Body of pancreas (tissue), 4 donors: ENCODE measurements around the gene L1CAM. TPM values are rescaled to one million over a fixed set of nuclear protein-coding genes. Genes with fewer than 3 reads are reported as not detected.

Source experiments
- ATAC-seq: fragments of 150-250 bp; one replicate; pipeline ENCODE4 v1.9.1; 2016
- DNase-seq, 4 donors: peaks; one replicate each; pipeline ENCODE4 v3.0.0-alpha.2; 2019
- H3K27ac ChIP-seq, 4 donors: fragments of 200-600 bp; sonication (generic); 1 replicate in 3 of 4; 2 replicates in 1 of 4; pipeline versions ENCODE4 v1.5.1 to v1.6.1; 2016 to 2019; ENCODE audit warnings: mild to moderate bottlenecking in 1 of 4, mixed read lengths in 1 of 4, moderate library complexity in 1 of 4
- H3K27me3 ChIP-seq, 2 donors: fragments of 200-600 bp; sonication (generic); one replicate each; pipeline ENCODE4 v1.6.0; 2016; ENCODE audit warnings: mild to moderate bottlenecking in 1 of 2
- H3K36me3 ChIP-seq, 2 donors: fragments of 200-600 bp; sonication (generic); replicated peaks in 1 of 2; 2 replicates each; pipeline ENCODE4 v1.5.1; 2016; ENCODE audit warnings: low read depth in 2 of 2; ENCODE audit not compliant: insufficient read depth in 1 of 2
- H3K4me1 ChIP-seq: fragments of 200-600 bp; sonication (generic); one replicate; pipeline ENCODE4 v1.6.0; 2016
- H3K4me3 ChIP-seq, 2 donors: fragments of 200-600 bp; sonication (generic); 1 replicate in 1 of 2; 2 replicates in 1 of 2; pipeline ENCODE4 v1.5.1; 2016 to 2019
- H3K9me3 ChIP-seq, 3 donors: fragments of 200-600 bp; sonication (generic); 1 replicate in 2 of 3; 2 replicates in 1 of 3; pipeline ENCODE4 v1.5.1; 2016
- POLR2A ChIP-seq, 3 donors: fragments of 450-650 bp; IDR thresholded peaks; one replicate each; pipeline ENCODE4 v1.6.1; 2016; ENCODE audit warnings: antibody characterized with exemption in 3 of 3, mild to moderate bottlenecking in 2 of 3
- WGBS, 2 donors: methylation state at CpG; one replicate each; pipeline ENCODE4 v1.1.5; 2017; 5-methylcytosine and 5-hydroxymethylcytosine counted together
- intact Hi-C: fragments of 100-400 bp; cut with DNase I; formaldehyde crosslinking; loops from one replicate; pipeline ENCODE4 v1.15.1; 2023
- total RNA-seq, 2 donors: library from RNA; depleted of rRNA; stranded (reverse); fragments of >200 nt; gene quantifications; one replicate each; pipeline ENCODE4 v1.1.0, GENCODE V29; 2016
- TF ChIP-seq, protein P1 (sequence below), 7 experiments: fragments of 450-650 bp in 4 of 7; fragments of 200-600 bp in 3 of 7; sonication (generic) in 3 of 7; IDR thresholded peaks; one replicate each; pipeline ENCODE4 v1.5.1; 2016 to 2019; ENCODE audit warnings: antibody characterized with exemption in 7 of 7

Gene L1CAM
- total RNA-seq, 2 donors from 2014 or later: 1.8 to 7.9 TPM

DNA sequence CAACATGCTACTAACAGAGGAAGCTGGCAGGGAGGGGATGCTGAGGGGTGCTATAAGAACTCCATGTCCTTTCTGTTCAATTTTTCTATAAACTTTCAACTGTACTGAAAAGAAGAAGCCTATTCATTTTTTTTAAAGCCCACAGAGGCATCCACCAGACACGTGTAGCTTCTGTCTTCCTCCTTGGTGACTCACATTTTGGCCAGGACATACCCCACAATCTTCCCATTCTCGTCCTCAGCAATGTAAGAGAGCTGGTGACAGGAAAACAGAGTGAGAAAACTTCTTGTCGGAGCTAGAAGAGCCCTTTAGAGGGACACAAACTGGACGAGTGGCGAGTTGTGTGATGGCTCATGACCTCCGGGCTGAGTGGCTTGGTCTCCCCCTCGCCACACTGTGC is 47.8 kb upstream of the L1CAM start:
- WGBS, 2 donors: 5 to 6% methylated on average over 3 to 6 of the region's 7 CpGs
- DNase-seq (no peak), ATAC-seq (no peak)
- no peaks in the 10 kb centered on the region for H3K27me3 ChIP-seq
- peaks cover 15% of the 10 kb centered on the region for H3K4me1 ChIP-seq
- TF ChIP-seq, protein P1, sequence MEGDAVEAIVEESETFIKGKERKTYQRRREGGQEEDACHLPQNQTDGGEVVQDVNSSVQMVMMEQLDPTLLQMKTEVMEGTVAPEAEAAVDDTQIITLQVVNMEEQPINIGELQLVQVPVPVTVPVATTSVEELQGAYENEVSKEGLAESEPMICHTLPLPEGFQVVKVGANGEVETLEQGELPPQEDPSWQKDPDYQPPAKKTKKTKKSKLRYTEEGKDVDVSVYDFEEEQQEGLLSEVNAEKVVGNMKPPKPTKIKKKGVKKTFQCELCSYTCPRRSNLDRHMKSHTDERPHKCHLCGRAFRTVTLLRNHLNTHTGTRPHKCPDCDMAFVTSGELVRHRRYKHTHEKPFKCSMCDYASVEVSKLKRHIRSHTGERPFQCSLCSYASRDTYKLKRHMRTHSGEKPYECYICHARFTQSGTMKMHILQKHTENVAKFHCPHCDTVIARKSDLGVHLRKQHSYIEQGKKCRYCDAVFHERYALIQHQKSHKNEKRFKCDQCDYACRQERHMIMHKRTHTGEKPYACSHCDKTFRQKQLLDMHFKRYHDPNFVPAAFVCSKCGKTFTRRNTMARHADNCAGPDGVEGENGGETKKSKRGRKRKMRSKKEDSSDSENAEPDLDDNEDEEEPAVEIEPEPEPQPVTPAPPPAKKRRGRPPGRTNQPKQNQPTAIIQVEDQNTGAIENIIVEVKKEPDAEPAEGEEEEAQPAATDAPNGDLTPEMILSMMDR (IDR thresholded peaks at IDR 0.05): no peak
- intact Hi-C loops: no loop called here
- H3K9me3 ChIP-seq: no peaks in the 10 kb centered on the region
- H3K4me3 ChIP-seq: no peak overlapping the region
- no peaks in the 10 kb centered on the region for H3K36me3 ChIP-seq
- H3K27ac ChIP-seq: no peak overlapping the region

DNA sequence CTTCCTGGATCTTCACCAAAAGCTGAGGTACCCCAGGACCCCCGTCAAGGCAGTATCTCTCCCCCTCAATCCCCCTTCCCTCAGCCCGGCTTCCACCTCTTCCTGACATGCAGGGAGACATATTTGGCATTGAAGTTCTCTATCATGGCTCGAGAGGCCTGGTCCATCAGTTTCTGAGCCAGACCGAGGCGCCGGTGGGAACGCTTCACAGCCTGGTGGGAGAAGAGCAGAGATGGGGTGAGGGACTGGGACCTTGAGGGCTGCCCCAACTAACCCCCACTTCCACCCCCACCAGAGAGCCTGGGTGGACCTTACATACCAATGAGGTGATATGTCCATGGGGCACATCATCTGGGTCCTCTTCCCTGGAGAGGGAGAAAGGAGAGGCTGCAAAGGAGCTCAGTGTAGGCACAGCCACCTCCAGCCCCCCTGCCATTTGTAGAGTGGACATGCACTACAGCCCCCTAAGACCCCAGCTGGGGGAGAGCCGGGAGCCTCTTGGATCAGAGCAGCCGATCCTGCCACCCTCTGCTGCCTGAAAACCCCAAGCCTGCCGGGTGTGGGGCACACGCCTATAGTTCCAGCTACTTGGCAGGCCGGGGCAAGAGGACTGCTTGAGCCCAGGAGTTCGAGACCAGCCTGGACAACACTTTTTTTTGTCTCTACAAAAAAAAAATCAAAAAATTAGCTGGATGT is 46.4 kb upstream of the L1CAM start:
- Histone ChIP-seq H3K27ac (no peak overlapping the region), H3K9me3 (no peaks in the 10 kb centered on the region), H3K4me1 (peaks cover 18% of the 10 kb centered on the region), H3K36me3 (no peaks in the 10 kb centered on the region), H3K4me3 (no peak overlapping the region), H3K27me3 (no peaks in the 10 kb centered on the region)
- intact Hi-C loops: no loop called here
- no peak for DNase-seq
- ATAC-seq: no peak
- 80 to 94% methylated on average over 6 to 13 of the region's 13 CpGs for WGBS, 2 donors
- no peak for TF ChIP-seq POLR2A (IDR thresholded peaks at IDR 0.05)
- TF ChIP-seq, protein P1 (IDR thresholded peaks at IDR 0.05): no peak

DNA sequence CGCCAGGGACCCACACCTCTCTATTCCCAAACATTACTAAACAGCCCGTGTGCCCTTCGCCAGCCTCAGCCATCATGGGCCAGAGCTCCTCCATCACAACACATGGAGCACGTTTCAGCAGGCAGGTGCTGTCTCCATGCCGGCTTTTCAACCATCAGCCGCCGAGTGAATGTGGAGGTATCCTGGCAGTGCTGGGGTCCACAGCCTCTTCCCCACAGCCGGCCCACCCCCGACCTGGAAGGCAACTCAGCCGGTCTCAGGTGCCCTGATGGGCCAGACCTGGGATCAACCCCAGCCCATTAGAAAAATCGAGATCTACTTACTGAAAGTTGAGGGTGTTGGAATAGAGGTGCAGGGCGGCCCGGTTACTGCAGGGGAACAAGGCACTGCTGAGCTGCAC is 45.8 kb upstream of the L1CAM start:
- H3K36me3 ChIP-seq: no peaks in the 10 kb centered on the region
- H3K4me3 ChIP-seq: no peak overlapping the region
- H3K27me3 ChIP-seq: no peaks in the 10 kb centered on the region
- WGBS, 2 donors: 84% methylated on average over 13 of the region's 13 CpGs; no CpG with 5 or more reads in 1 of the 2 donors
- H3K27ac ChIP-seq: no peak overlapping the region
- DNase-seq (no peak), ATAC-seq (no peak)
- peaks cover 25% of the 10 kb centered on the region for H3K4me1 ChIP-seq
- intact Hi-C loops: no loop called here
- no peaks in the 10 kb centered on the region for H3K9me3 ChIP-seq
- no peak for TF ChIP-seq POLR2A (IDR thresholded peaks at IDR 0.05)
- TF ChIP-seq, protein P1 (IDR thresholded peaks at IDR 0.05): no peak

DNA sequence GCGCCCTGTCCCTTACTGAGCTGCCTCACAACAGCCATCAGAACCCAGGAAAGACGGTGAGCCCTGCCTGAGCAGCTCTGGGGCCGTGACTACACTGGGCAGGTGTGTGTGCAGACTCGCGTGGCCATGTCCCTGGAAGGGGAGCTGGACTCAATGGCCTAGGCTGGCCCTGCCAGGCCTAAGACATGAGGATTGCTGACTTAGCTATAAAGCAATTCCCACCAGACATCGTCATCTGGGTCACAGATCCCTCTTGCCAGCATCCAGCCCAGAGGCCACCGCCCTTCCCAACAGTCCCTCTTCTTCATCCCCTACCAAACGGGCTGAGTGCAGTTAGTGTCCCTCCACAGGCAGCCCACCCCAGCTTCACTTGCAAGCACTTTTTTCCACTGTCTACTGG is 45.2 kb upstream of the L1CAM start:
- intact Hi-C loops: no loop called here
- Histone ChIP-seq H3K36me3 (no peaks in the 10 kb centered on the region), H3K9me3 (no peaks in the 10 kb centered on the region), H3K27me3 (no peaks in the 10 kb centered on the region), H3K4me1 (peaks cover 30% of the 10 kb centered on the region), H3K4me3 (no peak overlapping the region), H3K27ac (no peak overlapping the region)
- no peak for DNase-seq
- 76 to 88% methylated on average over 4 to 5 of the region's 8 CpGs for WGBS, 2 donors
- TF ChIP-seq, protein P1 (IDR thresholded peaks at IDR 0.05): no peak
- TF ChIP-seq POLR2A (IDR thresholded peaks at IDR 0.05): no peak
- ATAC-seq: no peak
